ENCODE data around the gene TUBGCP5.
"Not testable (repeated sequence)": the region's sequence is repeated elsewhere in the genome, so short reads cannot be mapped to it uniquely, and the experiment has no call there.

DNA sequence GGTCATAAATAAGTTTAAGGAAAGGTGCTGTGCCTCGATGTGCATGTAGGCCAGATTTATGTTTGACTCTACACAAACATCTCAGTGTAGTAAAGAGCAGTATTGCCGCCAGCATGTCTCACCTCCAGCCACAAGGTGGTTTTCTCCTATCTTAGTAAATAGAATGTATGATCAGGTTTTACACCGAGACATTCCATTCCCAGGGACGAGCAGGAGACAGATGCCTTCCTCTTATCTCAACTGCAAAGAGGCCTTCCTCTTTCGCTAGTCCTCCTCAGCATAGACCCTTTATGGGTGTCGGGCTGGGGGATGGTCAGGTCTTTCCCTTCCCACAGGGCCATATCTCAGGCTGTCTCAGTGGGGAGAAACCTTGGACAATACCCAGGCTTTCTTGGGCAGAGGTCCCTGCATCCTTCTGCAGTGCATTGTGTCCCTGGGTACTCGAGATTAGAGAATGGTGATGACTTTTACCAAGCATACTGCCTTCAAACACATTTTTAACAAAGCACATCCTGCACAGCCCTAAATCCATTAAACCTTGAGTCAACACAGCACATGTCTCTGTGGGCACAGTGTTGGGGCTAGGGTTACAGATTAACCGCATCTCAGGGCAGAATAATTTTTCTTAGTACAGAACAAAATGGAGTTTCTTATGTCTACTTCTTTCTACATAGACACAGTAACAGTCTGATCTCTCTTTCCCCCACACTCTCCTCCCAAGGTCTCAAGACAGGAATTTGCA lies 42.8 kb upstream of the TUBGCP5 start:
- TF ChIP-seq, protein P1, sequence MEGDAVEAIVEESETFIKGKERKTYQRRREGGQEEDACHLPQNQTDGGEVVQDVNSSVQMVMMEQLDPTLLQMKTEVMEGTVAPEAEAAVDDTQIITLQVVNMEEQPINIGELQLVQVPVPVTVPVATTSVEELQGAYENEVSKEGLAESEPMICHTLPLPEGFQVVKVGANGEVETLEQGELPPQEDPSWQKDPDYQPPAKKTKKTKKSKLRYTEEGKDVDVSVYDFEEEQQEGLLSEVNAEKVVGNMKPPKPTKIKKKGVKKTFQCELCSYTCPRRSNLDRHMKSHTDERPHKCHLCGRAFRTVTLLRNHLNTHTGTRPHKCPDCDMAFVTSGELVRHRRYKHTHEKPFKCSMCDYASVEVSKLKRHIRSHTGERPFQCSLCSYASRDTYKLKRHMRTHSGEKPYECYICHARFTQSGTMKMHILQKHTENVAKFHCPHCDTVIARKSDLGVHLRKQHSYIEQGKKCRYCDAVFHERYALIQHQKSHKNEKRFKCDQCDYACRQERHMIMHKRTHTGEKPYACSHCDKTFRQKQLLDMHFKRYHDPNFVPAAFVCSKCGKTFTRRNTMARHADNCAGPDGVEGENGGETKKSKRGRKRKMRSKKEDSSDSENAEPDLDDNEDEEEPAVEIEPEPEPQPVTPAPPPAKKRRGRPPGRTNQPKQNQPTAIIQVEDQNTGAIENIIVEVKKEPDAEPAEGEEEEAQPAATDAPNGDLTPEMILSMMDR (IDR thresholded peaks at IDR 0.05): not testable (repeated sequence)
- not testable (repeated sequence) for TF ChIP-seq EZH2 (IDR thresholded peaks at IDR 0.05; ENCODE audit: borderline replicate concordance, insufficient read depth, low read depth, low read length, poor library complexity, severe bottlenecking)

All from B cell (primary cell).